Keratinocyte (primary cell): Measurements from ENCODE around the gene C15orf40.

Source experiments
- CTCF ChIP-seq, 3 experiments: IDR thresholded peaks in 1 of 3; conservative IDR thresholded peaks in 1 of 3; optimal IDR thresholded peaks in 1 of 3; 2 replicates in 2 of 3; 3 replicates in 1 of 3; pipeline versions ENCODE3 to v1.5.1; 2011; ENCODE audit warnings: low read length in 3 of 3, mild to moderate bottlenecking in 3 of 3, moderate library complexity in 2 of 3, control low read depth in 1 of 3, inconsistent platforms in 1 of 3; ENCODE audit not compliant: insufficient read depth in 2 of 3; ENCODE audit errors: extremely low read depth in 1 of 3
- EZH2 ChIP-seq: IDR thresholded peaks from one replicate; pipeline ENCODE4 v1.6.1; 2012; ENCODE audit warnings: inconsistent platforms, mild to moderate bottlenecking, low read length, moderate library complexity

GRCh38 chr15:82980981-82981380 lies 30.5 kb downstream of the C15orf40 start:
- TF ChIP-seq CTCF (optimal IDR thresholded peaks at IDR 0.05 in 1 of 3, IDR thresholded peaks at IDR 0.05 in 1 of 3, conservative IDR thresholded peaks at IDR 0.05 in 1 of 3; ENCODE audit: extremely low read depth in 1 of 3, insufficient read depth in 2 of 3, low read length in 3 of 3) (no peak), EZH2 (no peak)
